MM.1S (cell line): ENCODE results near the gene MACROD2.

ENCODE experiments used
- DNase-seq: peaks from one replicate; pipeline ENCODE4 v3.0.0-alpha.2; 2015
- H2AFZ ChIP-seq: fragments of 300-600 bp; sonication (generic); 2 replicates; pipeline ENCODE4 v1.6.0; 2016; ENCODE audit warnings: antibody characterized with exemption, low read length
- H3F3A ChIP-seq: fragments of 300-600 bp; sonication (generic); 2 replicates; pipeline ENCODE4 v1.6.1; 2016; ENCODE audit warnings: mild to moderate bottlenecking, antibody characterized with exemption, low read length, moderate library complexity, mixed read lengths; ENCODE audit not compliant: insufficient read depth
- H3K27ac ChIP-seq: fragments of 300-600 bp; sonication (generic); 2 replicates; pipeline ENCODE4 v1.5.1; 2016; ENCODE audit warnings: mild to moderate bottlenecking, low read length
- H3K27me3 ChIP-seq: fragments of 300-600 bp; sonication (generic); replicated peaks from 2 replicates; pipeline ENCODE4 v1.6.0; 2016; ENCODE audit warnings: low read length; ENCODE audit not compliant: insufficient read depth
- H3K36me3 ChIP-seq: fragments of 300-600 bp; sonication (generic); replicated peaks from 2 replicates; pipeline ENCODE4 v1.6.1; 2016; ENCODE audit warnings: mild to moderate bottlenecking, low read length, mixed read lengths; ENCODE audit not compliant: insufficient read depth
- H3K4me1 ChIP-seq: fragments of 300-600 bp; sonication (generic); 2 replicates; pipeline ENCODE4 v1.6.1; 2016; ENCODE audit warnings: low read length, mixed read lengths
- H3K4me2 ChIP-seq: fragments of 300-600 bp; sonication (generic); 2 replicates; pipeline ENCODE4 v1.6.0; 2016; ENCODE audit warnings: low read depth, low read length
- H3K4me3 ChIP-seq: fragments of 300-600 bp; sonication (generic); 2 replicates; pipeline ENCODE4 v1.5.1; 2016; ENCODE audit warnings: low read length, mixed read lengths
- H3K79me2 ChIP-seq: fragments of 300-600 bp; sonication (generic); 2 replicates; pipeline ENCODE4 v1.6.1; 2016; ENCODE audit warnings: mixed run types, low read length, mixed read lengths
- H3K9ac ChIP-seq: fragments of 300-600 bp; sonication (generic); 2 replicates; pipeline ENCODE4 v1.6.1; 2016; ENCODE audit warnings: low read length, mixed read lengths
- H3K9me2 ChIP-seq: fragments of 300-600 bp; sonication (generic); replicated peaks from 2 replicates; pipeline ENCODE4 v1.6.1; 2016; ENCODE audit warnings: mild to moderate bottlenecking, low read length, mixed read lengths; ENCODE audit not compliant: insufficient read depth
- H3K9me3 ChIP-seq: fragments of 300-600 bp; sonication (generic); replicated peaks from 2 replicates; pipeline ENCODE4 v1.6.1; 2016; ENCODE audit warnings: mild to moderate bottlenecking, low read length, mixed read lengths; ENCODE audit not compliant: insufficient read depth
- H4K20me1 ChIP-seq: fragments of 300-600 bp; sonication (generic); 2 replicates; pipeline ENCODE4 v1.6.1; 2016; ENCODE audit warnings: mild to moderate bottlenecking, low read length, moderate library complexity, mixed read lengths; ENCODE audit not compliant: insufficient read depth
- EZH2 ChIP-seq: fragments of 300-600 bp; sonication (generic); optimal IDR thresholded peaks from 2 replicates; pipeline ENCODE3; 2017; ENCODE audit warnings: low read depth, mild to moderate bottlenecking, antibody characterized with exemption, low read length, mixed read lengths
- EZH2phosphoT487 ChIP-seq: fragments of 300-600 bp; sonication (generic); IDR thresholded peaks from 2 replicates; pipeline ENCODE4 v1.6.1; 2018; ENCODE audit warnings: antibody characterized with exemption, low read length
- TF ChIP-seq, protein P1 (sequence below): fragments of 300-600 bp; sonication (generic); IDR thresholded peaks from 2 replicates; pipeline ENCODE4 v1.5.1; 2016; ENCODE audit warnings: antibody characterized with exemption, low read length, mixed read lengths

Gene MACROD2

DNA sequence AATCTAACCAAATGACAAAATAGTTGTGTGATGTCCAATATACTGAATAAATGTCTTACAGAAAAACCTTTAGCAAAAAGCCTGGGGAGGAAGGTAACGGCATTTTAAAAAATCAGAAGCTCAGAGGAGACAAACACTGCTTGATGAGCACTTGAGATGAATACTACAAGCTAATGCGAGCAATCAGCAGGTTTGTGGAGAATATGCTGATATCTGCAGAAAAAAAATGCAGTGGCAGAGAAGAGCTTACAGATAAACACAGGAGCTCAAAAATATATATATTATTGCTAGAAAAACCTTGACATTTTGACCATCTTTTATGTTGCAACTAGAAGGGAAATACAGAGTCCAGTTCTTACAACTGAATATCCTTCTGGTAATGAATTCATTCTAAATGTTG, 1605.2 kb downstream of the MACROD2 start:
- H3K9me2 ChIP-seq, result no peaks in the 10 kb centered on the region
- TF ChIP-seq EZH2, result no peak
- no peak for TF ChIP-seq EZH2phosphoT487
- TF ChIP-seq, protein P1, sequence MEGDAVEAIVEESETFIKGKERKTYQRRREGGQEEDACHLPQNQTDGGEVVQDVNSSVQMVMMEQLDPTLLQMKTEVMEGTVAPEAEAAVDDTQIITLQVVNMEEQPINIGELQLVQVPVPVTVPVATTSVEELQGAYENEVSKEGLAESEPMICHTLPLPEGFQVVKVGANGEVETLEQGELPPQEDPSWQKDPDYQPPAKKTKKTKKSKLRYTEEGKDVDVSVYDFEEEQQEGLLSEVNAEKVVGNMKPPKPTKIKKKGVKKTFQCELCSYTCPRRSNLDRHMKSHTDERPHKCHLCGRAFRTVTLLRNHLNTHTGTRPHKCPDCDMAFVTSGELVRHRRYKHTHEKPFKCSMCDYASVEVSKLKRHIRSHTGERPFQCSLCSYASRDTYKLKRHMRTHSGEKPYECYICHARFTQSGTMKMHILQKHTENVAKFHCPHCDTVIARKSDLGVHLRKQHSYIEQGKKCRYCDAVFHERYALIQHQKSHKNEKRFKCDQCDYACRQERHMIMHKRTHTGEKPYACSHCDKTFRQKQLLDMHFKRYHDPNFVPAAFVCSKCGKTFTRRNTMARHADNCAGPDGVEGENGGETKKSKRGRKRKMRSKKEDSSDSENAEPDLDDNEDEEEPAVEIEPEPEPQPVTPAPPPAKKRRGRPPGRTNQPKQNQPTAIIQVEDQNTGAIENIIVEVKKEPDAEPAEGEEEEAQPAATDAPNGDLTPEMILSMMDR, result no peak

DNA sequence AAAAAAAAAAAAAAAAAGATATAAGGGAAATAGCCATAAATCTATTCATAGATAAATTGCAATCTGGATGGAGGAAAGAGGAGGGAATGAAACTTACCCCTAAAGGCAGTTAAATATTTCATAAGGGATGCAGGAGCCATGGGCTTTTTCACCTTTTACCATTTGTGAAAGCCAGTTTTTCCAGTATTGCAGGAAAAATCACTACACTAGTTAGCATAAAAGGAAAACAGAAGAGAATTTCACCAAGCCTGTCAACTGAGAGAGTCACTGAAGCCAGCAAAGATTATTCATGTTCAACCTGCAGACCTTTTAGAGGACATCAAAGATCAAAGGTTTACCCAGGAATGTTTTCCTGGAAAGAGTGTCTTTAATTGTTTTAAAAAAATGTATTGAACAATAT, 1608.2 kb downstream of the MACROD2 start:
- Histone ChIP-seq H3K9me2 (no peaks in the 10 kb centered on the region), H3K27me3 (no peaks in the 10 kb centered on the region), H3K79me2 (no peaks in the 10 kb centered on the region), H3F3A (no peaks in the 10 kb centered on the region), H3K9ac (no peak overlapping the region), H4K20me1 (no peaks in the 10 kb centered on the region), H3K4me1 (no peaks in the 10 kb centered on the region), H3K4me3 (no peak overlapping the region), H3K36me3 (no peaks in the 10 kb centered on the region), H3K9me3 (no peaks in the 10 kb centered on the region), H3K27ac (no peak overlapping the region), H3K4me2 (no peak overlapping the region), H2AFZ (no peak overlapping the region)
- no peak for DNase-seq
- TF ChIP-seq, protein P1, result no peak
- no peak for TF ChIP-seq EZH2

More for the DNA sequence above, 1605.2 kb downstream of the MACROD2 start:
- H3K9ac ChIP-seq, result no peak overlapping the region
- H3K4me1 ChIP-seq, result no peaks in the 10 kb centered on the region
- no peaks in the 10 kb centered on the region for H3K79me2 ChIP-seq
- H3K27ac ChIP-seq, result no peak overlapping the region
- H2AFZ ChIP-seq, result no peak overlapping the region
- no peak overlapping the region for H3K4me2 ChIP-seq
- no peaks in the 10 kb centered on the region for H3K9me3 ChIP-seq
- no peak for DNase-seq
- no peaks in the 10 kb centered on the region for H4K20me1 ChIP-seq
- no peaks in the 10 kb centered on the region for H3F3A ChIP-seq
- H3K27me3 ChIP-seq, result no peaks in the 10 kb centered on the region
- no peak overlapping the region for H3K4me3 ChIP-seq
- H3K36me3 ChIP-seq, result no peaks in the 10 kb centered on the region

DNA sequence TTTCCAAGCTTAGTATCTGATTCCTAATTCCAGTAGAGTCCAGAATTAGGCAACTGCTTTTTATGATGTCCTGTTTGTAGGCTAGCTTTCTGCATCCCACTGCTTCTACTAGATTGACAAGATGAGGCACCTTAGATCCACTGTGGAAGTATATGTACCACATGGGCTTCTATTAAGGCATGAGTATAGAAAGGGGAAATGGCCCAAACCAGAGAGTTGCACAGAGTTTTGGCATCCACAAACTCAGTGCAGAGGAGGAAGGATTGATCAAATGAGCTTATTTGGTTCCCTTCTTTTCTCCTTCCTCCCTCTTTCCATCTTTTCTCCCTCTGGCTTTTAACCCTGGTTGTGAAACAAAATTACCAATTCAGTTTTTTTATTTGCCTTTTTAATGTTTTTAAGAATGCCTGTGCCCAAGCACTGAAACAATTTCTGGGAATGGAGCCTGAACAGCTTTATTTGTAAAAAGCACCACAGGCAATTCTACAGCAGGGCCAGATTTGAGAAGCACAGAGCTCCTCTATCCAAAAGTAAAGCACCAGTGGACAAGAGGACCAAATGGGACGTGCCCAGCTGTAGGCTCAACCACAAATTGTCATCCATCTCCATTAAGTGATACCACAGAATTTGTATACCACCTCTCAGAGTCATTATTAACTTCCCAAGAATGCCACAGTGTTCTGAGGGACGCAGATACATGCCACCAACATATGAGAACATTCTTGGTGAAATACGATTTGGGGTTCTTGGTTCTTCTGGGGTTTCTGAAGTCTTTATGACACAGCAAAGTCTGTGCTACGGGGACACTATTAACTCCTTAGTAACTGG, 1608.9 kb downstream of the MACROD2 start:
- no peaks in the 10 kb centered on the region for H3K4me1 ChIP-seq
- H3K9me3 ChIP-seq, result no peaks in the 10 kb centered on the region
- no peaks in the 10 kb centered on the region for H3K79me2 ChIP-seq
- no peak overlapping the region for H2AFZ ChIP-seq
- no peak overlapping the region for H3K4me3 ChIP-seq
- DNase-seq, result no peak
- TF ChIP-seq EZH2, result no peak
- TF ChIP-seq, protein P1, result no peak
- no peak for TF ChIP-seq EZH2phosphoT487
- no peaks in the 10 kb centered on the region for H3F3A ChIP-seq
- no peaks in the 10 kb centered on the region for H4K20me1 ChIP-seq
- no peak overlapping the region for H3K4me2 ChIP-seq
- H3K27me3 ChIP-seq, result no peaks in the 10 kb centered on the region
- no peaks in the 10 kb centered on the region for H3K36me3 ChIP-seq
- H3K9ac ChIP-seq, result no peak overlapping the region
- H3K27ac ChIP-seq, result no peak overlapping the region
- H3K9me2 ChIP-seq, result no peaks in the 10 kb centered on the region
